HG03139 (cell line): ENCODE results near the gene SERF1A.
A peak's percentile ranks its signal among the peaks of the same experiment; 100 is the strongest.
"Not testable (repeated sequence)": the region's sequence is repeated elsewhere in the genome, so short reads cannot be mapped to it uniquely, and the experiment has no call there.

Source experiments
- ATAC-seq: cut with Tn5 transposase; IDR thresholded peaks from one replicate; pipeline ENCODE4 v1.9.1; 2021; ENCODE audit not compliant: unreplicated experiment

Gene SERF1A

GRCh38 chr5:70900533-70901271, at the start of gene SERF1A:
SERF1A (plus strand) TSS chr5:70900669; CDS start chr5:70900870, 201 bp downstream.
- peak; percentile 86 for ATAC-seq

DNA sequence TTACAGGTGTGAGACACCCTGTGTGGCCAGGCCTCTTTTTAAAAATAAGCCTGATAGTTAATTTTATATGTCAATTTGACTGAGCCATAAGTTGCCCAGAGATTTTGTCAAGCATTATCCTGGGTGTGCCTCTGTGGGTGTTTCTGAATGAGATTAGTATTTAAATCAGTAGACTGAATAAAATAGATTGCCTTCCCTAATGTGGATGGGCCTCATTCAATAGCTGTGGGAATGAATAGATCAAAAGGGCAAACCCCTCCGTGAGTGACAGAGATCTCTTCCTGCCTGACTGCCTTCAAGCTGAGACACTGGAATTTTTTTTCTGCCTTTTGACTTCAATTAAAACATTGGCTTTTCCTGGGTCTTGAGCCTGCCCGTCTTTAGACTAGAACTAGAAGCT, 33.7 kb upstream of the SERF1A start:
- ATAC-seq, result not testable (repeated sequence)

GRCh38 chr5:70870626-70871025, 29.8 kb upstream of the SERF1A start:
- not testable (repeated sequence) for ATAC-seq

DNA sequence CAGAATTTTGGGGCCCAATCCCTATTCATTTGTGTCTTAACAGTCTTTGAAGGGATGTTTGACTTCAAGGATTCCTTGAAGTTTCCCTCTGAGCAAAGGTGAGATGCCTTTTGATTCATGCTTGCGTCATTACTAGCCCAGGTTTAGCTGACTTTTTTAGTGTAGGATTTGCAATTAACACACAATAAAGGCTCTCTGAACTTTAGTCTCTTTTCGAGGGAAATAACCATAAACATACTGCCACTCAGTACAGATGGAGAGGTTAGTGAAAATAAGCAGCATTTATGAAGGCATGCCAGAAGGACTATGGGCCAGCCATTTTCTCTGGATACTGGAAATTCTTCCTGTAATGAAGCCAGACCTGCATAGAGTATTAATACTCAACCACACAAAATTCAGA, 4.4 kb upstream of the SERF1A start:
- ATAC-seq, result not testable (repeated sequence)

DNA sequence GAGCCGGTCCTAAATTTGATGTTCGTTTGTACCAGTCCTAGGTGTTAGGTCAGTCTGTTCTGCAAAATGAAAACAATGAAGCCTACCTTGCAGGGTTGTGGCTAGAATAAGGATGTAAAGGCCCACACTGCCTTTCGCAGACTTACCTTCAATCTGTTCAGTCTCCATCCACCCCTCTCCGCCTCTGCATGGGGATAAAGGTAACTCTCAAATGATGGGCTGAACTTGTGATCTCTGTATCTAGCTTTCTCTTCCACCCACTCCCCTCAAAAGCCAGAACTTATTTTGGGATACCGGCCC, 753 bp downstream of the SERF1A start:
- ATAC-seq, result peak; percentile 17

DNA sequence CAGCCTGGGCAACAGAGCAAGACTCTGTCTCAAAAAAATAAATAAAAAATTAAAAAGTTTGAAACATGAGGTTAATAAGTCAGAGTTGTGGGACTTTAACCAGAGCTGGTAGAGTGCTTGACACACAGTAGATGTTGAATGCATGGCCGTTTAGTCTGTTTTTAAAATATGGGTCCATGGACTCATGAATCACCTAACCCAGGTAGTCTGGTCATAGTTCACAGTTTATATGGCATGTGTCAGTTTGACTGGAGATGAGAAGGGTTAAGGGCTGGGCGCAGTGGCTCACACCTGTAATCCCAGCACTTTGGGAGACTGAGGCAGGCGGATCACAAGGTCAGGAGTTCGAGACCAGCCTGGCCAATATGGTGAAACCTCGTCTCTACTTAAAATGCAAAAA, 6.2 kb downstream of the SERF1A start:
- not testable (repeated sequence) for ATAC-seq

DNA sequence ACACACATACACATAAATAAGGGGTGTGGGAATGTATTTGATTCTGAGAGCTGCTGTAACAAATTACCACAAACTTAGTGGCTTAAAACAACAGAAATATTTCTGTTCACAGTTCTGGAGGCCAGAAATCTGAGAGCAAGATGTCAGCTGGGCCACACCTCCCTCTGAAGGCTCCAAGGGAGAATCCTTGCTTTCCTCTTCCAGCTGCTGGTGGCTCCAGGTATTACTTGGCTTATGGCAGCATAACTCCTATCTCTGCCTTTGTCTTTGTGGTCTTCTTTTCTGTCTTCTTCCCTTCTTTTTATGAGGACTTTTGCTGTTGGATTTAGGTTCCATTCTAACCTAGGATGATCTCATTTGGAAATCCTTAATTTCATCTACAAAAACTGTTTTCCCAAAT, 16.4 kb downstream of the SERF1A start:
- not testable (repeated sequence) for ATAC-seq

DNA sequence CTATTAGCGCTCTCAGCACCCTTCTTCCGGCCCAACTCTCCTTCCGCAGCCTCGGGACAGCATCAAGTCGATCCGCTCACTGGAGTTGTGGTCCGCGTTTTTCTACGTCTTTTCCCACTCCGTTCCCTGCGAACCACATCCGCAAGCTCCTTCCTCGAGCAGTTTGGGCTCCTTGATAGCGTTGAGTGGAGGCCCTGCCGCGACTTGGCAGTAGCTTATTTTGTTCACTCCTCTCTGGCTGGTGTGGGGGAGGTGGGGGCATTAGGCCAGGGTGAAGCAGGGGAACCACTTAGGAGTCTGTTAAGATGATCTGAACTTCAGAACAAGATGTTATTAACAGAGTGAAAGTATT, 24.7 kb downstream of the SERF1A start:
- ATAC-seq, result not testable (repeated sequence)

DNA sequence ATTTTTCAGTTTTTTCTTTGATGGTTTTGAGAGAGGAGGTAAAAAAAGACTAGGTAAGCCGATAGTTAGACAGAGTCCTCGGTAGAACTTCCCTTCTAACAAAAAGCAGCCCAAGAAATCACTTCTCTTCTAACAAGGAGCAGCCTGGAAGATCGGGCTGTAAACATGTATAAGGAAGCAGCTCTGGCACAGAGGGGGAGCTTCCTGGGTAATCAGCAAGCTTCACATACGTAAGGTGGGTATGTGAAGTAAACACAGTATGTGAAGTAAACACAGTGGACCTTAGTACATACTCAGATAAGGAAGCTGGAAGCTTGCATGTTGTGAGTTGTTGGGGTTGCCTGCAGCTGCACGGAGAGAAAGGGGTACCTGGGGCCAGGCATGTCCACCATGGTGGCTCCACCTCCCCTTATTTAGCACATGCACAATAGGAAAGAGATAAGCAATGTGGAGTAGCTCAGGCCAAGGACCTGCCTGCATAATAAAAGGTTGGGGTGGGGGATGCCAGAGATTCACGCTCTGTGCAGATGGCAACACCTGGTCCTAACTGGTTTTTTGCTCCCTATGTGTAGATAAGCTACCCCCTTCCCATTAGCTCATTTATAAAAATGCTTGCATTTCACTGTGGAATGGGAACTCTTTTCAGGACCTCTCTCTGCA, 31.4 kb downstream of the SERF1A start:
- not testable (repeated sequence) for ATAC-seq

DNA sequence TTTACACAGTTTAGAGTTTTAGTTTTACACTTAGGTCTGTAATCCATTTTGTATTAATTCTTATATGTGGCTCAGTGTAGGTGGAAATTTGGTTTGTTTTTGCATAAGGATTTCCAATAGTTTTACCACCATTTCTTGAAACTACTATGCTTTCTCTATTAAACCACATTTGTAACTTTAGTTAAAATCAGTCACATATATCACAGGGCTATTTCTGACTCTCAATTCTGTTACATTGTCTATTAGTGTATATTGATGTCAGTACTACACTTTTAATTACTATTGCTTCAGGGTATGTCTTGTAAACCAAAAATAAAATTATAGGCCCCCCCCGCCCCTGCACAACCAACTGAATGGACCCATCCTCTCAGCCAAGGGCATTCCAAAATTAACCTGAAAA, 32.1 kb downstream of the SERF1A start:
- ATAC-seq, result not testable (repeated sequence)

DNA sequence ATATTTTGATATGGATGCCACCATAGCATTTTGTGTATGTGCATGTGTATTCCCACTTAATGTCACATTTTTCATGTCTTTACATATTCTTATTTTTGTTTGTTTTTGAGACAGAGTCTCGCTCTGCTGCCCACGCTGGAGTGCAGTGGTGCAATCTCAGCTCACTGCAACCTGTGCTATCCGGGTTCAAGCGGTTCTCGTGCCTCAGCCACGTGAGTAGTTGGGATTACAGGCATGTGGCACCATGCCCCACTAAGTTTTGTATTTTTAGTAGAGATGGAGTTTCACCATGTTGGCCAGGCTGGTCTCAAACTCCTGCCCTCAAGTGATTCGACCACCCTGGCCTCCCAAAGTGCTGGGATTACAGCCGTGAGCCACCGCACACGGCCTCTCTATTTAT, 52.6 kb downstream of the SERF1A start:
- not testable (repeated sequence) for ATAC-seq
